NCI-H510A treated with DMSO at 0.1 percent for 48 hours (cell line): Measurements from ENCODE around the gene ESPN.
"Not testable (repeated sequence)": the region's sequence is repeated elsewhere in the genome, so short reads cannot be mapped to it uniquely, and the experiment has no call there.

Experiments used
- DNase-seq: peaks from one replicate; lab custom pipeline; 2025; lab: John Stamatoyannopoulos, UW

ESPN gene, protein sequence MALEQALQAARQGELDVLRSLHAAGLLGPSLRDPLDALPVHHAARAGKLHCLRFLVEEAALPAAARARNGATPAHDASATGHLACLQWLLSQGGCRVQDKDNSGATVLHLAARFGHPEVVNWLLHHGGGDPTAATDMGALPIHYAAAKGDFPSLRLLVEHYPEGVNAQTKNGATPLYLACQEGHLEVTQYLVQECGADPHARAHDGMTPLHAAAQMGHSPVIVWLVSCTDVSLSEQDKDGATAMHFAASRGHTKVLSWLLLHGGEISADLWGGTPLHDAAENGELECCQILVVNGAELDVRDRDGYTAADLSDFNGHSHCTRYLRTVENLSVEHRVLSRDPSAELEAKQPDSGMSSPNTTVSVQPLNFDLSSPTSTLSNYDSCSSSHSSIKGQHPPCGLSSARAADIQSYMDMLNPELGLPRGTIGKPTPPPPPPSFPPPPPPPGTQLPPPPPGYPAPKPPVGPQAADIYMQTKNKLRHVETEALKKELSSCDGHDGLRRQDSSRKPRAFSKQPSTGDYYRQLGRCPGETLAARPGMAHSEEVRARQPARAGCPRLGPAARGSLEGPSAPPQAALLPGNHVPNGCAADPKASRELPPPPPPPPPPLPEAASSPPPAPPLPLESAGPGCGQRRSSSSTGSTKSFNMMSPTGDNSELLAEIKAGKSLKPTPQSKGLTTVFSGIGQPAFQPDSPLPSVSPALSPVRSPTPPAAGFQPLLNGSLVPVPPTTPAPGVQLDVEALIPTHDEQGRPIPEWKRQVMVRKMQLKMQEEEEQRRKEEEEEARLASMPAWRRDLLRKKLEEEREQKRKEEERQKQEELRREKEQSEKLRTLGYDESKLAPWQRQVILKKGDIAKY

DNA sequence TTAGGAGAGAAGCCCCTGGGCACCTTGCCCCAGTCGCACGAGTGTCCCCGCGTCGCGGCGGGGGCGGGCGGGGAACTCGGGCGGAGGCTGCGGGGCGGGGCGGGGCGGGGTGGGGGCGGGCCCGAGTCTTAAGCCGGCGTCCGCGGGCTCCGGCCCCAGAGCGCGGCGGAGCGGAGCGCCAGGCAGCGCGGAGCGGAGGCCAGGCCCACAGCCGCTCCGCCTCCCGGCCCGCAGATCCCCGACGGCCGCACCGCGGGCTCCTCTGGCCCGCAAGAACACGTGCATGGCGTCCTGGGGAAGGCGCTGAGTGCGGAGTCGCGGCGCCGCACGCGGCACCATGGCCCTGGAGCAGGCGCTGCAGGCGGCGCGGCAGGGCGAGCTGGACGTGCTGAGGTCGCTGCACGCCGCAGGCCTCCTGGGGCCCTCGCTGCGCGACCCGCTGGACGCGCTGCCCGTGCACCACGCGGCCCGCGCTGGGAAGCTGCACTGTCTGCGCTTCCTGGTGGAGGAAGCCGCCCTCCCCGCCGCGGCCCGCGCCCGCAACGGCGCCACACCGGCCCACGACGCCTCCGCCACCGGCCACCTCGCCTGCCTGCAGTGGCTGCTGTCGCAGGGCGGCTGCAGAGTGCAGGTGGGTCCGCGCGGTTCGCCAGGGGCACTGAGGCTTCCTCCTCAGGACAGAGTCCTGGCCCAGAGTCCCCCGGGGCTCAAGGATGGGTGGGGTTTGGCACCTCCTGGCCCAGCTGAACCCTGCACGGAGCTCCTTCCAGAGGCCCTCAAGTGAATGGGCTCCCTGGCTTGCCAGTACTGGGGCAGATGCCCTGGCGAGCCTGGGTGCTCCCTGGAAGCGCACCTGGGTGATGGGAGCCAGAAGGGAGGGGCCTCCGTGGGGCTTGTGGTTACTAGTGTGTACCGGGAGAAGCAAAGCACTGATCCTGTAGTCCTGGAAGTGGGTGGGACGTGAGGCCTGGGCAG, at the start of gene ESPN:
Gene ESPN (plus strand): TSS at position 158 of the 975 bp plus-strand sequence. CDS start 180 bp downstream, at position 338.
- no peak for DNase-seq

DNA sequence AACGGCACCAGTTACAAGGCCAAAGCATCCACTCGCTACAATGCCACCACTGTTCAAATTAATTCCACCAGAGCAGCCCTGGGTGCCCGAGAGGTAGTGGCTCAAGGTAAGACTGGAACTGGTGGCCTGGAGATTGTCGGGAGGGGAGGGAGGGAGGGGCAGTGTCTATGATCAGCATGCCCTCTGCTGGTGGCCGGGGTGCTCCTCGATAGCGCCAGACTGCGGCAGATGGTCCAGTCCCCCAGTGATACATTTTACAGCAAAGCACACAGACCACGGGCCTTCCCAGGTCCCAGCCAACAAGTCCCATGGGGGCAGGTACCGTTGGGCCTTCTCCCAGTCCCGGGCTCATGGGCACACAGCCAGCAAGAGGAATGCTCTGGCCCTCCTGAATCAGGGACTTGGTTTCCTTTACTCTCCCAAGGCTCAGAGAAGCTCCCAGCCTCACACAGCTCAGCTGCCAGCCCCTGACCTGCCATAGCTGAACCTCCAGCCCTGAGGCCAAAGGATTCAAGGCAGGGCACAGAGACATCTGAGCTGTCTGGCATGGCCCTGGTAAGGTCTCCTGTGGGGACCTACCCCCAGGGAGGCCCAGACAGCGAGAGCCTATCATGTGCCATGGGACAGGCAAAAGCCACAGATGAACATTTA, 46.4 kb upstream of the ESPN start:
- DNase-seq: no peak

DNA sequence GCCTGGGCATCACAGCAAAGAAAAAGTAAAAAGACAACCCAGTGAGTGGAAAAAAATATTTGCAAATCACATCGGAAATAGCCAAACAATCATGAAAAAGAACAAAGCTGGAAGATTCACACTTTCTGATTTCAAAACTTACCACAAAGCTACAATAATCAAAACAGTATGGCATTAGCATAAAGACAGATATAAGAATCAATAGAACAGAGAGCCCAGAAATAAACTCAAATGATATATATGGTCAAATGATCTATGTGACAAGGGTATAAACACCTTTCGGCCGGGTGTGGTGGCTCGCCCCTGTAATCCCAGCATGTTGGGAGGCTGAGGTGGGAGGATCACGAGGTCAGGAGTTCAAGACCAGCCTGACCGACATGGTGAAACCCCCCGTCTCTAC, 44.5 kb upstream of the ESPN start:
- no peak for DNase-seq

DNA sequence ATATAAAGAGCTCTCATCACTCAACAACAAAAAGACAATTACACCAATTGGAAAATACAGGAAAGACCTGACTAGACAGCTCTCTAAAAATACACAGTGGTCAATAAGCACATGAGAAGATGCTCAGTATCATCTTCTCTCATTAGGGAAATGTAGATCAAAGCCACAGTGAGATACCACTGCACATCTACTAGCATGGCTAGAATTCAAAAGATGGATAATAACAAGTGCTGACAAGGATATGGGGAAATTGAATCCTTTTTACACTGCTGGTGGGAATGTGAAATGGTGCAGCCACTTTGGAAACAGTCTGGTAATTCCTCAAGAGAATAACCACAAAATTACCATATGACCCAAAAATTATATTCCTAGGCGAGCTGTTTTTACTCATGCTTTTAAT, 40.4 kb upstream of the ESPN start:
- no peak for DNase-seq

DNA sequence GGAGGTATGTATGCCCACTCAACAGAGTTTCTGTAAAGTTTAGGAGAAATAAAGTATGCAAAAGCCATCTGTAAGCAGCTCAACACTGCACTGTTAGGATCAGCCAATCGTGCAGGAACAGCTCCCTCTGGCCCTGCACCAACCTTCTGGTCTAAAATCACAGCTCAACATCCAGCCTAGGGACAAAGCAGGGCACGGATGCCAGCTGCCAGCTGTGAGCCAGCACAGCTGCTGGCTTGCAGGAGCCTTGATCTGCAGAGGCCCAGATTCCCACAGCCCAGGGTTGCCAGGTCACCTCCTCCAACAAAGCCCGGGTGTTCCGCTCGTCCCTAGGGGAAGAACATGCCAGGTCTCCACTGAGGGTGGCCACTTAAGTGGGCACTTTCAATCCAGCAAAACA, 39.6 kb upstream of the ESPN start:
- no peak for DNase-seq

DNA sequence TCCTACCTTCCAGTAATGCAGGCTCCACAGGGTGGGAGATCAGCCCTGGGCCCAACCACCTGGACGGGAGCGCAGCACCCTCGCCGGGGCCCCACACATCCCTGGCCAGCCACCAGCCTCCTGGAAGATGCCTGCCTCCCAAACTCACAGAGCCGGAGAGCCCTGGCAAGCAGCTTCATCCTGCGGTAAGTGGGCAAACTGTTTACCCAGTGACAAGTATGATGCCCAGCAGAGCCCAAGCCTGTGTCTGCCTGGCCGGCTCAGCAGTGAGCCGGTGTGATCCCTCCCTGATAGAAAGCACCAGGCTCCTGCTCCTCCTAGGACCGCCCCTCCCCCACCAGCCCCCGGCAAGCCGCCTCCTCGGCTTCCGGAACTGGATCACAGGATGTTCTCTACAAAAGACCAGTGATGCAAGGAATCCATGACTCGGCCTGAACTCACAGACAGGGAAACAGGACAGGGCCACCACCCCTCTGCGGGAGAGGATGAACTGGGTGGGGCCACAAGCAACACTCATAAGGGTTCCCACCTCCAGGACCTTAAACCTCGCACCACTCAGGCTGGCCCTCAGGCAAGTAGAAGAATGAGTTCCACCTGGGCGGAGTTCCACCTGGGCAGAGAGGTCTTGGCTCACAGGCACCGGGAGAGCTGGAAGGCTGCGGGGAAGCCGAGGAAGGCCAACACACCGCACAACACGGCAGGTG, 38.9 kb upstream of the ESPN start:
- peak; percentile 97 for DNase-seq

DNA sequence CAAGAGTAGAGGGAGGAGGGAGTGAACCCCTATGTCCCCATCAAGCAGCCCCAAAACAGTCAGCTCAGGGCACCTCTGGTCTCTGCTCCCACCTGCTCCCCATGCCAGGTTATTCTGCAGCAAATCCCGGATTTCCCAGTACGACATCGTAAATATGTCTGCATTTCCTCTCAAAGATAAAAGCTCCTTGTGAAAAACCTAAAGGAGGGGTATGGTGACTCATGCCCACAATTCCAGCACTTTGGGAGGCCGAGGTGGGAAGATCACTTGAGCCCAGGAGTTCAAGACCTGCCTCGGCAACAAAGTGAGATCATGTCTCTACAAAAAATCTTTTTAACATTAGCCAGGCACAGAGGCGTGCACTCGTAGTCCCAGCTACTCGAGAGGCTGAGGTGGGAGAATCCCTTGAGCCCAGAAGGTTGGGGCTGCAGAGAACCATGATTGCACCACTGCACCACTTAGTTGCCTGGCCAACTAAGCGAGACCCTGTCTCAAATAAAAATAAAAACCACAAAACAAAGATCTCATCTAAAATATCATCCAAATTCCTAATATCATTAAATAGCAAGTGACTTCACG, 38.1 kb upstream of the ESPN start:
- DNase-seq: no peak

DNA sequence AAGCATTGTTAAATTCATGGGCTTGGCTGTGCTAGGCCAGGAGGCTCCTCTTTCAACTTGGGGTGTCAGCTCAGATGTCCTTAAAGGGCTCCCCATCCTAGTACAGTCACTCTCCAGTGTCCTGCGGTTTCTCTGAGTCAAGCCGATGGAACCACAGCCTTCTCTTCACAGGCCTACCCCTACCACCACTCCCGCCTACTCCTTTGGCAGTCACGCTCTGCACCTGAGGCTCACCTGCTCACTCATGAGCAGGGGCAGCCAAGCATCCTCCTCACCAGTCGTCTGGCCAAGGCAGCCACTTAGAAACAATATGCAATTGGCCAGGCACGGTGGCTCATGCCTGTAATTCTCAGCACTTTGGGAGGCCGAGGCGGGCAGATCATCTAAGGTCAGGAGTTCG, 34.6 kb upstream of the ESPN start:
- peak; percentile 75 for DNase-seq

DNA sequence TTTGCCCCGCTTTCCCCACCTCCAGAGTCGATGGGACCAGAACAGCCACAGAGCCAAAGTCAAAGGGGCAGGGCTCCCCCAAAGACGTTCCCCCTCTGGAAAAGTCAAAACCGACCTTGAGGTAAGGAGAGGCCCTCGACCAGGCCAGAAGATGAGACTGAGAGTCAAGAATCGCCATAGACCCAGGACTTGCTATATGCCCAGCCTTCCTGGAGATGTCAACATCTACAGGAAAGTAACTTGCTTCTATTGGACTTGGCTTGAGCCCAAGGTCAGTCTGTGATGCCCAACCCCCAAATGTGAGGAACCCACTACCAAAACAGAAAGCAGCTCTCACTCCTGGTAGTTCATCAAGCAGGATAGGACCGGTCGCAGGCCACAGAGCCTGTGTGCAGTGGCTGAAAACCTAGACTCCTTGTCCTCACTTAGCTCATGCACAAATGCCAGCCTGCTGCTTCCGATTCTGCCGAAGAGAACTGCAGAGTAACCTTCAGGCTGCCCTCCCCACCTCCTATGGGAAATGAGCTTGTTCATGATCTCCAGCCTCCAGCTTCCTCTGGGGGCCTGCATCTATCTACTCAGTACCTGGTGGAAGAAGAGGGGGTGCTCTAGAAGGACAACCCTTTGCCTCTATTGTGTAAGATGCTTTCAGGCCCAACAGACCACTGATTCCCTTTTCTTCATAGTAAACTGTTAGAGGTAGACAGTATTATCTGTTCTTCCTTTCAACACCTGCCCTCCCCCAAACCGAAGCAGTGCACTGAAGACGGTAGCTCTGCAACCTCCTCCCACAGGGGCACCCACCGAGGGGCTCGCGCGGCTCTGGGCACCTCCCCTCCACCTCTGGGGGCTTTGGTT, 32.4 kb upstream of the ESPN start:
- DNase-seq: peak; percentile 61

DNA sequence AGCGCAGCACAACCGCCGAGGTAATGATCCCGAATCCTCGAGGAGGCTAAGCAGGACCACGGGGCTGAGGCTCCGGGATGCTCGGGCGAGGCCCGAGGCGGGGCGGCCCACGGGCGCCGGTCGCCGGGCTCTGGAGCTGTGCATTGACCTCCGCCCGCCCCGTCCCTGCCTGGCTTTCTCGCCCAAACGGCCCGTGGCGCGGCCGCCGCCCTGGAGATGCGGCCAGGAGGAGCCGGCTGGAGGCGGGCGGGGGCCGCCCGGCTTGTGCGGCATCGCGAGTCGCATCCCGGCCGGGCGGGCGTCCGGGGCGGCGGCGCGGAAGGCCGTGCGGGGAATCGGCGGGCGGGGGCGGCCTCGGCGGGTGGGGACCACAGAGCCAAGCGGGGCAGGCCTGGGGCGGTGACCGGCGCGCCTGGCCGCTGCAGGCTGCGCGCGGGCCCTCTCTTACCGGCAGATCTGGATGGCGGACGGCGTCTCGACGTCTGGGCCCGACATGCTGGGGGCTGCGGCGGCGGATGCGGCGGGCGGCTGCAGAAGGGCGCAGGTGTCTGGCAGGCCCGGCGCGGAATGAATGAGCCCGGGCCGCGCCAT, 31.7 kb upstream of the ESPN start:
- DNase-seq: no peak

DNA sequence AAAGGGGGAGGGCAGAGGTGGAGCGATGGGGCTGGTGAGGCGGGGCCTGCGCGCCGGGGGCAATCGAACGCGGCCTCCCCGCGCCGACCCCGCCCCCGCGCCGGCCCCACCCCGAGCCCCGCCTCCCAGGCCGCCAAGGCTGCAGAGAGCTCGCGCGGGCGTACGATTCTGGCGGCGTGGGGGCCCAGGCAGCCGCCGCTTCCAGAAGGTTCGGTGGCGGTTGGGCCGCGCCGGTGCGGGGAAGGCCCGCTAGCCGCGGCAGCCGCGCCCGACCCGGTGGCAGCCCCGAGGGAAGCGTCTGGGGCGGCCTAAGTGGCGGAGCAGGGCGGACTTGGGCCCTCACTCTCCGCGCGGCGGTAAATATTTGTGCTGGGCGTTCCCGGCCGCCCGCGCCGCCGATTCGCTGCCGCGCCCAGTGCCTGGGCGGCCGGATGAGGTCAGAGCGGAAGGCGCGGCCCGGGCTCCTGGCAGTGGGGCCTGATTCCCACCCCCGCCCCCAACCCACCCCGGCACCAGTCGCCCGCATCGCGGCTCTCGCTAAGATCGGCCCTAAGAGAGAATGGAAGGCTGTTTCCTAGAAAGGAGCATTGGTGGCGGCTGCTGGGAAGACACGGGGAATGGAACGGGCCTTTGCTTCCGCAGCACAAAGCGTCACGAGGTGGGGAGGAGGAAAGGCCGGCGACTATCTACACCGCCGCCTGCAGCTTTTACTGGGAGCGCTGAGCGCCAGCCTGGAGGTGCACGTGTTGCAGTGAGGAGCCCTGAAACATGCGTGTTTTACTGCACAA, 31.0 kb upstream of the ESPN start, which contains the start of gene ACOT7:
Gene ACOT7 (minus strand): TSS at position 368 of the 788 bp plus-strand sequence. CDS start 368 bp downstream, outside the sequence.
- peak; percentile 96 for DNase-seq

DNA sequence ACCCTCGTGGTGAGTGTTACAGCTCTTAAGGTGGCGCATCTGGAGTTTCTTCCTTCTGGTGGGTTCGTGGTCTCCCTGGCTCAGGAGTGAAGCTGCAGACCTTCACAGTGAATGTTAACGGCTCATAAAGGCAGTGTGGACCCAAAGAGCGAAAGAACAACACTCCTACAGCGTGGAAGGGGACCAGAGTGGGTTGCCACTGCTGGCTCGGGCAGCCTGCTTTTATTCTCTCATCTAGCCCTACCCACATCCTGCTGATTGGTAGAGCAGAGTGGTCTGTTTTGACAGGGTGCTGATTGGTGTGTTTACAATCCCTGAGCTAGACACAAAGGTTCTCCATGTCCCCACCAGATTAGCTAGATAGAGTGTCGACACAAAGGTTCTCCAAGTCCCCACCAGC, 29.4 kb upstream of the ESPN start:
- not testable (repeated sequence) for DNase-seq

DNA sequence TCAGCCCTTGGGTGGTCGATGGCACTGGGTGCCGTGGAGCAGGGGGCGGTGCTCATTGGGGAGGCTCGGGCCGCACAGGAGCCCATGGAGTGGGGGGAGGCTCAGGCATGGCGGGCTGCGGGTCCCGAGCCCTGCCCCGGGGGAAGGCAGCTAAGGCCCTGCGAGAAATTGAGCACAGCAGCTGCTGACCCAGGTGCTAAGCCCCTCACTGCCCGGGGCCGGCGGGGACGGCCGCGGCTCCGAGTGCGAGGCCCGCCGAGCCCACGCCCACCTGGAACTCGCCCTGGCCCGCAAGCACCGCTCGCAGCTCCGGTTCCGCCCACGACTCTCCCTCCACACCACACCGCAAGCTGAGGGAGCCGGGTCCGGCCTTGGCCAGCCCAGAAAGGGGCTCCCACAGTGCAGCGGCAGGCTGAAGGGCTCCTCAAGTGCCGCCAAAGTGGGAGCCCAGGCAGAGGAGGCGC, 28.8 kb upstream of the ESPN start:
- DNase-seq: not testable (repeated sequence)

DNA sequence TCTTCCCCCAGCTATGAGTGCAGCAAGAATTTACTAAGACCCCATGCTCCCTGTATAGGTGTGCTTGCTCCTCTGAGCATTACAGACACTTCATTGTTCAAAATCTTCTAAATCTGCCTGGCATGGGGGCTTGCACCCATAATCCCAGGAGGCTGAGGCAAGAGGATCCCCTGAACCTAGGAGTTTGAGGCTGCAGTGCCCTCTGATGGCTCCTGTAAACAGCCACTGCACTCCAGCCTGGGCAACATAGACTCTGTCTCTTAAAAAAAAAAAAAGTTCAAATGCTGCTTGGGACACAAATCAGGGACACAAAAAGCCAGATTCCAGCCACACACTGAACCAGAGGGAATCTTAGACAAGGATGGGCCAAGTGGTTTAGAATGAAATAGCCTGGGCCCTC, 27.6 kb upstream of the ESPN start:
- DNase-seq: no peak

DNA sequence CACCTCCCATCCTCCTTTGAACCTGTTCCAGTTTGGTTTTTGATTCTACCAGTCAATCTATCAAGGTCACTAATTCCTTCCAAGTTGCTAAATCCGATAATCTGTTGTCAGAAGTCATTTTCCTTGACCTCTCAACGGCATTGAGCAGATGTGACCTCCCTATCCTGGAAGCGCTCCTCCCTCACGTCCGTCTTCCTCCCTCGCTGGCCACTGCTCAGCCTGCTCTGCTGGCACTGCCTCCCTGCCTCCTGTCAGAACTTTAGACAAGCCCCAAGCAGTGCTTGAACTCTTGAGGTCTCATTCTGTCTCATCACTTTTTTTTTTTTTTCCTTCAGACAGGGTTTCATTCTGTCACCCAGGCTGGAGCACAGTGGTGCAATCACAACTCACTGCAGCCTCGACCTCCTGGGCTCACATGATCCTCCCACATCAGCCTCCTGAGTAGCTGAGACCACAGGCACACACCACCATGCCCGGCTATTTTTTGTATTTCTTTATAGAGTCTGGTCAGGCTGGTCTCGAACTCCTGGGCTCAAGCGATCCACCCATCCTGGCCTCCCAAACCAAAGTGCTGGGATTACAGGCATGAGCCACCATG, 26.6 kb upstream of the ESPN start:
- no peak for DNase-seq

DNA sequence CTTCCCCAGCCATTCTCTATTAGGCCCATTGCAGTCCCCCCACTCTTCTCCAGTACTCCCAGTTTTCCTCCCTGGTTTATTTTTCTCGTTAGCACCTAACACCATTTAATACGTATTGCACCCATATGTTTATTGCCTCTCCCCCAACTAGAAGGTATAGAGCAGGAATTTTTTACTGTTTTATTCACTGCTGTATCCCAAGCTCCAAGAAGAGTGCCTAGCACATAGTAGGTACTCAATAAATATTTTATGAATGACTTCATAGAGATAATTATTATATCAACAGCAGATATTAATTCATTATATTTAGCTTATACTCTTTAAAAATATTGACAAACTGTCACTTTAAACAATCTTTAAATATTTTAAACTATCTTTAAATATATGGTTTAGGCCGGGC, 25.3 kb upstream of the ESPN start:
- DNase-seq: no peak

DNA sequence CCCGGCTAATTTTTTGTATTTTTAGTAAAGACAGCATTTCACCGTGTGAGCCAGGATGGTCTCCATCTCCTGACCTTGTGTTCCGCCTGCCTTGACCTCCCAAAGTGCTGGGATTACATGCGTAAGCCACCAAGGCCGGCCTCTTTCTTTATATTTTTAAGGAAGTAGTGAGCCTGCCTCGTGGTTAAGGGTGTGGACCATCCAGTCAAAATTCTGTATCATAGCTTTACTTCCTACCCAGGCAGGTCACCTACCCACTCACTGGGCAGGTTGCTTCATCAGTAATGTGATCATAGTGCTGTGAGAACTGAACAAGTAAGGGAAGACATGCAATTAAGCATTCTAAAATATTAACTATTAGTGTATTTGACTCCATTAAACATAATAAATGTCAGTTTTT, 22.9 kb upstream of the ESPN start:
- DNase-seq: no peak

DNA sequence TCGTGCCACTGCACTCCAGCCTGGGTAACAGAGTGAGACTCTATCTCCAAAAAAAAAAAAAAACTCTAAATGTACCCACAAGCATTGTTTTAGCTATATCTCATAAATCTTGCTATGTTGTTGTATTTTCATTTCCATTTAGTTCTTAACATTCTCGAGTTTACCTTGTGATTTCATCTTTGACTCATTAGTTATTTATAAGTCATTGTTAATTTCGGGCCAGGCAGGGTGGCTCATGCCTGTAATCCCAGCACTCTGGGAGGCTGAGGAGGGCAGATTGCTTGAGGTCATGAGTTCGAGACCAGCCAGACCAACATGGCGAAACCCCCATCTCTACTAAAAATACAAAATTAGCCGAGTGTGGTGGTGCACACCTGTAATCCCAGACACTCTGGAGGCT, 16.6 kb upstream of the ESPN start:
- no peak for DNase-seq
